GM19193 (cell line): ENCODE measurements around the gene NR2C2.
A peak's percentile ranks its signal among the peaks of the same experiment; 100 is the strongest.

ENCODE experiments used
- POLR2A ChIP-seq: IDR thresholded peaks from 4 replicates; pipeline ENCODE4 v1.6.1; 2011; ENCODE audit not compliant: insufficient read depth, insufficient read length; ENCODE audit errors: extremely low read depth

The NR2C2 gene

DNA sequence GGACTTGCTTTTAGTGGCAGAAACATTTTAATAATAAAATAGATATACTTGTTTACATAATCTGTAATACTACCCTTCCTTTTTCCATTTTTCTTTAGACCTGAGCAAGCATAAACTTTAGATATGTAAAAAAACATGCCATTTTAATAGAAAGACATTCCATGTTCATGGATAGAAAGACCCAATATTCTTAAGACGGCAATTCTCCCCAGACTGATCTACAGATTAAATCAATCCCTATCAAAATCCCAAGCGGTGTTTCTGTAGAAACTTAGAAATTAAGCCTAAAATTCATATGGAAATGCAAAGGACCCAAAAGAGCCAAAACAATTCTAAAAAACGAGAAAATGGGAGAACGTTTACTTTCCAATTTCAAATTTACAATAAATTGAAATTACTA lies 106.2 kb downstream of the NR2C2 start:
- TF ChIP-seq POLR2A, result no peak

DNA sequence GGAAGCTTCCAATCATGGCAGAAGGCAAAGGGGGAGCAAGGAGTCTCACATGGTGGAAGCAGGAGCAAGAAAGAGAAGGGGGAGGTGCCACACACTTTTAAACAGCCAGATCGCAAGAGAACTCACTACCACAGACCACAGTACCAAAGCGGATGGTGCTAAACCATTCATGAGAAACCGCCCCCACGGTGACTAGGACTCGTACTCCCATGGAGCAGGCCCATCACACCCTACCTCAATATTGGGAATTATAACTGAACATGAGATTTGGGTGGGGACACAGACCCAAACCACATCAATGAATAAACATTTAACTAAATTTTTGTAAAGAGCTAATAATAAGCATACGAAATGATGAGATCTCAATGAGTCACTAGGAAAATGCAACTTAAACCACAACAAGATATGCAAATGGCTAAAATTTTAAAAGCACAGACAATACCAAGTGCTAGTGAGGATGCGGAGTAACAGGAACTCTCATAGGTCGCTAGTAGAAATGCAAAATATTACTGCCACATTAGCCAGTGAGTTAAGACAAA lies 107.7 kb downstream of the NR2C2 start:
- TF ChIP-seq POLR2A, result no peak

DNA sequence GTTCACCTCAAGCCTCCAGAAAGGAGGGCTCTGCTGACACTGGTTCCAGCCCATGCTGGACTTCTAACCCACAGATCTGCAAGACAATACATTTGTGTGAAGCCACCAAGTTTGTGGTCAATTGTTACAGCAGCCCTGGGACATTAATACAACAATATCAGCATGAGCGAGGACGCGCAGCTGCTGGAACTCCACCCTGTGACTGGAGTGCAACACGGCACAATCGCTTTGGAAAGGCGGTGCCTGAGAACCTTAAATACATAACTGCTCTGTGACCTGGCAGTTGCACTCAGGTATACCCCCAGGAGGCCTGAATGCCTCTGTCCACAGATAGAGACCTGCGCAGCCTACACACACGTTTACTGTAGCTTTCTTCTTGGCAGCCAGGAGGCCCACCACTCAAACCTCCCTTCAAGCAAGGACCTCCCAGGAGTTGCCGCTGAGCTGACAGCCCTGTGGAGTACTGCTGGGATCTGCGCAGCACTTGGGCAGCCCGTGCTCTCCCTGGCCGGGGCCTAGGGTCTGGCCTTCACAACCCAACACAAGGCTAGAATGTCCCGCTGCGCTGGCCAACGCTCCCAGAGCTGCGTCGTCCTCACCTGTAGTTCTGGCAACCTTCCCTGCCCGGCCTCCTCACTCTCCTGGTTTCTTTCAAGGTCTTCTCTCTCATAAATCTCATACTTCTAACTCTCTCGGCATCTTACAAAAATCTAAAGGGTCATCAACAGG lies 109.5 kb downstream of the NR2C2 start:
- no peak for TF ChIP-seq POLR2A

DNA sequence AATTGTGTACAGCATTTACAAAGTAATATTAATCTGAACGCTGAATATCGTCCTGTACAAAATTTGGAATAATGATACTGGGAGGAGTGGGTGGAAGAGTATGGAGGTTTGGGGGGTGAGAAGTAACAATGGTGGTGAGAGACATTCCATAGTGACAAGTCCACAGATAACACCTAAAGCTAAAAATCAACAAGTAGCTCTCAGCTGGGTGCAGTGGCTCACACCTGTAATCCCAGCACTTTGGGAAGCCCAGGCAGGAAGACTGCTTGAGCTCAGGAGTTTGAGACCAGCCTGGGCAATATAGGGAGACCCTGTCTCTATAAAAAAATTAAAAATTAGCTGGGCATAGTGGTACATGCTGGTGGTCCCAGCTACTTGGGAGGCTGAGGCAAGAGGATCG lies 112.6 kb downstream of the NR2C2 start:
- TF ChIP-seq POLR2A, result no peak

DNA sequence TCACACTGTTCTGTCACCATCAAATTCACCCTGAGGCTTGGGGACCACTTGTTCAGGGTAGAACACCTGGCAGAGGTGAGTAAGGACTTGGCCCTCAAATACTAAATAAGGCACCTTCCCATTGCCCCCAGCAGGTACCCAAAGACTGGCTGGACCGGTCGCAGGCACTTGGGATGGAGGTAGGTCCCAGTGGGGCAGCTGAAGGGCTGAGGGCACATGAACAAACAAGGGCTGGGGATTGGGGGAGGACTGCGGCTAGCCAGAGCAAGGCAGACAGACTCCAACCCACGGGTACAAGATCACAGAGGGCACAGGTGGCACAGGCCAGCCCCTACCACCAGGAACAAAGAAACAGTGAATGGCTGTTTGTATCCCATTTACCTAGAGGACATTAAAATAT lies 115.9 kb downstream of the NR2C2 start:
- TF ChIP-seq POLR2A, result no peak

DNA sequence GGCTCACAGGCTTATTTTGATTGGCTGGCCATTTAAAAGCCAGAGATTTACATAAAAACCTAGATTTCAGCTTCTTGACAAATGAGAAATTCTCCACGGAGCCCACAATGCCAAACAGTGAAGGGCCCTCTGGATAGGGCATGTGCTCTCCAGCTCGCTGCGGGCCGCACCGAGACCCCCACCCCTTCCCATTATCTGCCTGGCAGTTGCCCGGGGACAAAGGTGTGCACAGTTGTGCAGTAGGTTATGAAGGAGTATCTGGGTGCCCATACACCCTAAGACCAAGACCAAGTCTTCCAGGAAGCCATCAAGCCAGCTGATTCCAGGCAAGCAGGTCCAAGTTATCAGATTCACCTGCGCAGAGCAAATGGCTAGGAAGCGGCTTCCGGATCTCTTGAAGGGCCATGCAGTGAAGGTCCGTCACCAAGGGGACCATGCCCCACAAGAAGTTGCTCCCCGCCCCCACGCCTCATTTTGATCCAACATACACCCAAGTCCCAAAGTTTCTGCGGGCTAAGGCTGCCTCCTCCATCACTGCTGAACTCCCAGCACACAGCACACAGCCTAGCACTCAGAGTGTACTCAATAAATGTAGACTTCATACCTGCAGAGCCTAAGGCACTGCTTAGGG lies 116.4 kb downstream of the NR2C2 start:
- no peak for TF ChIP-seq POLR2A

DNA sequence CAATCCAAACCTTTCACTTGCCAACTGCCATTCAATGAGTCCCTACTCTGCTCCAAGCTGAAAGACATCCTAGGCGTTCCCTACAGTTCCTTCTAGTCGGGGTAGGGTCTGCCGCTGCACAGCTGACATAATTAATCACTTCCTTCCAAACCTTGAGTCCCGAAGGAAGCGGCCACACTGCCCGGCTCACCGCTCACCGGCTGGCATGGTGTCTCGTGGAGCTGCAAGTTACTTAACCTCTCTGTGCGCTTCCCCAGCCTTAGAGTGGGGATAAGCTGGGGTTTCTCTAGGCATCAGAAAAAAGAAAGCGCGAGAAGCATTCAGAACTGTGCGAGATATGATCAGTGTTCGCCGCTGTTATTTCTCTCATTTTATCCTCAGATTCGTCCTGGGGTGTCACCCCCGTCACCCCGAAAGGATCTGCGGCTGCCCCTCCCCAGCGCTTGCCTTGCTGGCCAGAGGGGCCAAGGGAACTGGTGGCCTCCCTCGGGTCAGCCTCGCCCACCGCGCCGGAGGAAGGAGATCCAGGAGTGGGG lies 117.0 kb downstream of the NR2C2 start:
- TF ChIP-seq POLR2A, result no peak

DNA sequence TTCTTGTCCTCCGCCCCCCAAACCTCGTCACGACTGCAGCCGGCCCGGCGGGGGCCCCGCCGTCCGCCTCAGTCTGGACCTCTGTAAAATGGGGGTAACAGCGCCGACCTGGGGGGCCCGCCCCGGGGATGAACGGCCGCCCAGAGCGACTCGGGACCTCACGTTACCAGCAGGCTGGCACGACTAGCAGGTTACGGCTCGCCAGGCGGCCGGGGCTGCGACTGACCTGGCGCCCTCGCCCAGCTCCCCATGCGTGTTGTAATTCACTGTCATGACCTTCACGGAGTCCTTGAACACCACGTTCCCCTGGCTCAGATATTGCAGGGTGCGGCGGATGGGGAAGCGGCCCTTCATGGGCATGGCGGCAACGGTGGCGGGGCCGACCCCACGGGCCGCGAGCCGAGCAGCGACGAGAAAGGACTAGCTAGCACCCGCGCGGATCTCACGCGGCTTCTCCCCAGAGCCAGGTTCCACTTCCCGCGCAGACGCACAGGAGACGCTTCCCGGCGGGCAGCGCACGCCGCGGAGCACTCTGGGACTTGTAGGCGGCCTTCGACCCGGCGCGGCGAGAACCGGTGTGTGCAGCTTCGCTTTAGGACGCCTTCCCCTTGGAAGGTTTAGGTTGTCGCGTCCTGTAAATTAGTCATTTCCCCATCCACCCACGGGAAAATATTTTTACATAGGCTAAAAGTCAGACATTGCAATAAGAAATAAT lies 117.6 kb downstream of the NR2C2 start, which contains the start of gene MRPS25:
Gene MRPS25, minus strand, starts transcription at position 481 of the 715 bp plus-strand sequence. Its CDS starts 121 bp downstream, at position 360.
- peak; percentile 98 for TF ChIP-seq POLR2A

DNA sequence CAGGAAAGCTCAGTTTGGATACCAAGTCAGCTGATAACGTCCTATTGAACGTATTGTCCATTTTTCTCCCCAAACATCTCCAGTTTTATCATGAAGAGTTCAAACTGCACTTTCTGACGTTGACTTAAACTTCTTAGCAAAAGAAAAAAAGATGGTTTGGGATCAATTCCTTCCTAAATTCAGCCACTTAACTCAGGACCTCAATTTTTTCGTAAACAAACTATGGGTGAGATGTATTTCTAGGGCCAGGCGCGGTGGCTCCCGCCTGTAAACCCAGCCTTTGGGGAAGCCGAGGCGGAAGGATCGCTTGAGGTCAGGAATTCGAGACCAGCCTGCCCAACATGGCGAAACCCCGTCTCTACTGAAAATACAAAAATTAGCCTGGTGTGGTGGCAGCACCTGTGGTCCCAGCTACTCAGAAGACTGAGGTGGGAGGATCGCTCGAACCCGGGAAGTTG lies 118.2 kb downstream of the NR2C2 start:
- no peak for TF ChIP-seq POLR2A

DNA sequence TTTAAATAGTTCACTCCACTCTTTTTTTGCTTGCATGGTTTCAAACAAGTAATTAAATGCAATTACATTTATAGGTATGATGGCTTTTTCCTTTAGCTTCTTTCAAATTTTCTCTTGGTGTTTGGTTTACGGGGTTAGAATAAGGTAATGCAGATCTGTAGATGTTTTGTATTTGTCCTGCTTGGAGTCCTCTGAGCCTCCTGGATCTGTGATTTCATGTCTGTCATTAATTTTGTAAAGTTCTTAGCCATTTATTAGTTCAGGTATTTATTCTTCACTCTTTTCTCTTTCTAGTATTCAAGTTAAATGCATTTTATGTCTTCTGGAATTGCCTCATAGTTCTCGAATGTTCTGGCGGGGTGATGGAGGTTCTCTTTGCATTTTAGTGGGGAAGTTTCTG lies 119.1 kb downstream of the NR2C2 start:
- no peak for TF ChIP-seq POLR2A

DNA sequence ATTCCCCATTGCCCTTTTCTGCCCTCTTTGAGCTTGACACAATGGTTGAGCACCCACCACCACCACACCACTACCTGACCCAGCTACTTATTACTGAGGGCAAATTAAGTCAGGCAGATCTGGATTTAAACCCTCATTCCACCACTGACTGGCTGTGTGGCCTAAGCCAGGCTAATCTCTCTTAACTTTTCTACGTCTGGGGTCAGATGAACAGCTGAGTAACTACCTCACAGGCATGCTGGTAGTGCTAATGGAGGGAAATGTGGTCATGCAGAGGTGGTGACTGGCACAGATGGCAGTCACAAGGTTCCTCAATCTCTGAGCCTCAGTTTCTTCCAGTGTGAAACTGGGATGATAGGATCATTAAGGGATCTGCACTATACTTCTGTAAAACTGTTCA lies 122.1 kb downstream of the NR2C2 start:
- TF ChIP-seq POLR2A, result no peak

DNA sequence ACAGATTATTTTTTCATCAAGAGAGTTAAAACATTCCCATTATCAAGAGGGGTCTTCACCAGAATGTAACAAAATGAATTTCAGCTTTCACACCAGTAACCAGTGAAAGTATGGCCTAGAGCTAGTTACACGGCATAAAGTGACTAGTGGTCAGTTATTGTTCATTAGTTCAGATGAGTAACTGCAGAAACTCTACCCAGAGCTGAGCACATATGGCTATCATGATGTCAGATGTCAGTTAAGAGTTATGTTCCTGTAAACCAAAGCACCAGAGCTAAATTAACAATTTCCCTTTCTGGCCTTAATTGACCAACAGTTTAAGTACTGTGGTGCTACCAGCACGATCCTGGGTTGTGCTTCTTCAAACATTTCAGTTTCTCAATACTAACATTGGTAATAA lies 124.3 kb downstream of the NR2C2 start:
- TF ChIP-seq POLR2A, result no peak

DNA sequence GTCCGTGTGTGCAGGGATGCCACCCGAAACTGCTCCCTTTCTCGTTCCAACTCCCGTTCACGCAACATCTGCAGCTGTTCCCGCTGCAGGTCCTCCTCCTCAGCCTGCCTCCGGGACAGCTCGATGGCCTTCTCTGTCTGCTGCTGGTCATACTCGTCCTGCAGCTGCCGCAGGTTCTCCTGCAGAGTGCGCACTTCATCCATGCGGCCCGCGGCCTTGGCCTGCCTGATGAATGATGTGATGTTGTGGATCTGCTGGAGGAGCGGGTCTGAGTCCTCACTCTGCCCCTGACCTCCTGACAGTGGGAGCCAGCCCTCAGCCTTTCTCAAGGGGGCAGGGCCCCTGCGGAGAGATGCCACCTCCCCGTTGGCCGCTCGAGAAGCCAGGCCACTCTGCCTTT lies 127.1 kb downstream of the NR2C2 start:
- no peak for TF ChIP-seq POLR2A

DNA sequence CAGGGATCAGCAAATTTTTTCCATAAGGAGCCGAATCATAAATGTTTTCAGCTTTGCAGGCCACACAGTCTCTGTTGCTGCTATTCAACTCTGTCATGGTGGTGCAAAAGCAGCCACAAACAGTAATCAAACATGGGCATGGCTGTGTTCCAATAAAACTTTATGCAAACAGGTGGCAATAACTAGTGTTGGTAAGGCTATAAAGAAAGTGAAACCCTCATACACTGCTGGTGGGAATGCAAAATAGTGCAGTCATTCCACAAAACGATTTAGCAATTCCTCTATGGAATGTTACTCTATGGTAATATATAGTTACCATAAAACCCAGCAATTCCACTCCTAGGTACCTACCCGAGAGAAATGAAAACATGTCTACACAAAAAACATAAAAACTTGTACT lies 131.7 kb downstream of the NR2C2 start:
- TF ChIP-seq POLR2A, result no peak
